UCSD-AML1 (cell line): ENCODE results near the gene TTC39B.
"Not testable (repeated sequence)": the region's sequence is repeated elsewhere in the genome, so short reads cannot be mapped to it uniquely, and the experiment has no call there.

Experiments
- DNase-seq: peaks from one replicate; lab custom pipeline; 2025; ENCODE audit not compliant: unreplicated experiment; lab: John Stamatoyannopoulos, UW

TTC39B gene

GRCh38 chr9:15268782-15269181 is 38.2 kb downstream of the TTC39B start:
- DNase-seq, result peak; percentile 61

DNA sequence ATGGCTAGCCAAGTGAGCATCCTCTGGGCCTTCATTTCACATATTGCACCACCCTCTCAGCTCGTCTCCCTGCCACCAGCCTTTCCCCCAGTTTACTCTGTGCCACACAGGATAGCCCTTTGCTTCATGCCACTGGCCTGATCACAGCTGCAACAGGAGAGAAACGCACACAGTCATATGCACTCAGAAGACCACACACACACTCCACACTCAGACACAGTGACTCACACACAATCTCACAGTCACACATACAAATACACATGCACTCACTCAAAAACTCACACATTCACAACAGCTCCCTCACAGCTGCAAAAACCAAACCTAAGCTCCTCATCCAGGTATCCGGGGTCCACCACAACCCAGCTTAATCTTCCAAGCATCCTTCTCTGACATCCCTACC is 38.7 kb downstream of the TTC39B start:
- peak; percentile 51 for DNase-seq

DNA sequence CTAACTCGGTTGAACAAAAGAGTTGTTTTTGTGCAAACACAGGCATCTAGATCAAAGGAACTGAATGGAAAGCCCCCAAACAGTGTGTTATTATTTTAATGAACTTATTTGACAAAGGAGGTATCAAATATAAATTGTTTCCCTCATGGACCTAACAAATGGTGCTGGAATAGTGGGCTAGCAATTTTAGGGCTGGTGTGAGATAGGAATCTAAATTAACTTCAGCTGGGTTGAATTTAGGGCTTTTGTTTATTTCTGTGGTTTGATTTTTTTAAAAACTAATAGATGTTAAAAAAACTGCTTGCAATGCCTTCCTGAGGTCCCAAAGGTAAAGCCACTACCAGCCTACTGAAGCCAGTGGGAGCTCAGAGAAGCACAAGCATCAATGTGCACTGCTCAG is 42.1 kb downstream of the TTC39B start:
- no peak for DNase-seq

DNA sequence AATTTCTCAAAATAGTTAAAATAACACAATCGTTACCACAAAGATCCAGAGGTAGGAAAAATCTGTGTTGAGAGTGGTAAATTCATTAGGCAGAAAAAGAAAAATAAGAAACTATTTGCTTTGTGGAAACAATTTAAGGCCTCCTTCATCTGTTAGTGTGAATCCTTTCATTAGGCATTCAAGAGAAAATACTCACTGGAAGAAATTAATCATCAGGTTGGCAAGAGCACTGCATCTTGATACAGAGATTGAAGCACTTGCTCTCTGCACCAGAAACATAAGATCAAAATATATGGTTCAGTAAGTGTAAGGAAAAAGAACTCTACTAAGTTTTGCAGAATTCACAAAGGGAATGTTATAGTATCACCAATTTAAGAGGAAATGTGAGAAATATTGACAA is 44.4 kb downstream of the TTC39B start:
- no peak for DNase-seq

- no peak for DNase-seq
Observed at GRCh38 chr9:15256426-15256825, 50.6 kb downstream of the TTC39B start.

DNA sequence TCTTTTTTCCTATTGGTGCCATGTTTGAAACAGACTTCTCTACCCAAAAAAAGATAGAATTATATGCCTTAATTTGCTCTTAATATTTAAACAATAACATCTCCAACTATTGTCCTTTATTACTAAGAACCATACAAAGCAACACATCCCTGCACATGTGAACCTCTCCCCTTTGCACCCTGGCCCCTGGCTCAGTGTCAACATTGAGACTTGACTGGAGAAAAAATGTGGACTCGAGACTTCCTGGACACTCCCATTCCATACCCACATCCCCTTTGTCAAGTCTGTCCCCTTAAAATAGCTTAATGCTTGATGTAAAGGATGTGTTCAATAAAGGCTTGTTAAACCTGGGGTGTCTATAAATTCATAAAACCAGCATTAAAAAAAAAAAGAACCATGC is 53.2 kb downstream of the TTC39B start:
- peak; percentile 22 for DNase-seq

DNA sequence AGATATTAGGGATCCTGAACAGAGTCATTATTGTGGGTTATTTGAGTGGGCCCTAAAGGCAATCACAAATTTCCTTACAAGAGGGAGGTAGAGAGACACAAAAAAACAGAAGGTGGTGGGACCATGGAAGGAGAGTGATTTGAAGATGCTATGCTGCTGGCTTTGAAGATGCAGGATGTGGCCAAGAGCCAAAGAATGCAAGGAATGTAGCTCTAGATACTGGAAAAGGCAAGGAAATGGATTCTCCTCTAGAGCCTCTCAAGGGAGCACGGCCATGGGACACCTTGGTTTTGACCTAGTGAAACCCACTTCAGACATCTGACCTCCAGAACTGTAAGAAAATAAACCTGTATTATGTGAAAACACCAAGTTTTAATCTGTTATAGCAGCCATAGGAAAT is 53.8 kb downstream of the TTC39B start:
- no peak for DNase-seq

GRCh38 chr9:15249981-15250380 is 57.0 kb downstream of the TTC39B start:
- DNase-seq, result no peak

DNA sequence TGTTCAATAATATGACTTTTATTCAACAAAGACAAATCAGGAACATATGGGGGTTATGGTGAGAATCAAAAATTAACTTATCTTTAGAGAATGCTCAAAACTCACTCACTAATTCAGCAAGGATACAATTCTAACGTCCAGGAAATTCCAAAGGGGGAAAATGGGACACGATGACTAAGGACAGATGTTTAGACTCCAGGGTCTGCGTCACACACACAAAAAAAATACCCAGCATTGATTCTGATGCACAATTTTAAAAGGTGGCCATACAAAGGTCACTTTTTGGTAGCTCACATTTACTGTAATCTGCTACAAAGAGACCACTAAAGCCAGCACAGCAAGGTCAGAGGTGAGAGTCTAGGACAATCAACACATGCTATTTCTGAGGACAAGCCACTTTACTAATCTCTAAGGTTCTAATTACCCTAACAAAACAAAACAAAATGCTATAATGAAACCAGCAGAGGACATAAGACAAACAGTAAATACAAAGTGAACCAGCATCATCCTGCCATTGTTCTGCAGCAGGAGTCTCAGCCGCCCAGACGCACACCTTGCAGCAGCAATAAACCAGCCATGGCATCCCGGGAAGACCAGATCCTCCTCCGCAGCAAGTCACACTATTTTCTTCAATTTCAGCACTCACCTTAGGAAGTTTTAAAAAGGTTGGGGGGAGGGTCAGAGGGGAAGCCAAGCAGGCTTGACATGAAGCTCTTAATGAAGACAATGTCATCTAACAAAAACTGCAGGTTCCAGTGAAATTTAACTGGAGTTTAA is 57.8 kb downstream of the TTC39B start:
- no peak for DNase-seq

DNA sequence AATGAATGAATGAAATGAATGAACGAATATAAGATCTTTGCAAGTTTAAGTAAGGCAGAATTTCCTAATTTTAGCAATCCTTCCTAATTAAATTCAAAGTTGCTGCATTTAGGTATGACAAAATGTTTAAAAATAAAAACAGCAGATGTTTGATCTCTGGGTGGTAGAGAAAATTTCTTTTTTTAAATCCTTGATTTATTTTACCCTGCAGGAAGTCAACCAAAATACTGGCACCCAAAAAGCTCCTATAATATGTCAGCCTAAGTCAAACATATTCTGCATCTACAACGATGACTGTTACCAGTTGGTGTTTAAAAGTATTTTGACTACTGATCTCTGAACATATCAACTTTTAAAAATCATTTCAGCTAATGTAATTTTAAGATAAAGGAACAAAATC is 58.4 kb downstream of the TTC39B start:
- no peak for DNase-seq

DNA sequence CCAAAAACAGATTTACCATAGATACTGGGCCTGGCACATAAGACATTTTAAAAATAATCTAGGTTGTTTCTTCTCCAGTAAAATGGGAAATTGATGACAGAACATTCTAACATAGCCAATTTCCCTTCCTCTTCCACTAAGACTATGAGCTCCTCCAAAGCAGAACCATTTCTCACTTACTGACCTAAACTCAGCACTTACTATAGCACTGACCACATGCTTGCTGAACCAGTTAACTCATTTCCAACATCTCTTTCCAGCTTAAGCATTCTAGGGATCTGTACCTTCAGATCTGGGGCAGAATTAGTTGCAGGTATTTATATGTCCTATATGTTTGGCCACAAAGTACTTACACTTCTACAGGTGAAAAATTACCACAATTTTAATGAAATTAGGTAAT is 58.9 kb downstream of the TTC39B start:
- no peak for DNase-seq

GRCh38 chr9:15246708-15247107 is 60.3 kb downstream of the TTC39B start:
- no peak for DNase-seq

GRCh38 chr9:15246243-15246642 is 60.8 kb downstream of the TTC39B start:
- DNase-seq, result no peak

GRCh38 chr9:15244001-15244441 is 63.0 kb downstream of the TTC39B start:
- no peak for DNase-seq

- no peak for DNase-seq
Observed at GRCh38 chr9:15243081-15243480, 63.9 kb downstream of the TTC39B start.

DNA sequence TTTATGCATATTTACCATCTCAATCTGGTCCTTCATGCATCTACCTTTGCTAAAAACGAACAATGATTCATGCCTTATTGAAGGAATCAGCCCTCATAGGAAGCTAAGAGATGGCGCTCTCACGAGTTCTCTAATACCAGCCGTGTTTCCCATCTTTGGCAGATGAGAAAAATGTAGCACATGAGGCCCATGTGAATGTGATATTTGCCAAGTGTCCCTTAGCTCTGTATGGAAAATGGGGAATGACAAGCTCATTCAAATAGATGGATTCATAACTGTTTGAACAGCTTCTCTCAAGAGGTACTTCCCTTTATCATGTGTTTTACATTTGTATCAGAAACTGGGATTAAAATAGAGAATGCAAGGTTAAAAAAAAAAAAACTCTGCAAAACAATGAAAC is 66.1 kb downstream of the TTC39B start:
- no peak for DNase-seq

- DNase-seq, result no peak
Observed at GRCh38 chr9:15239816-15240215, 67.2 kb downstream of the TTC39B start.

- DNase-seq, result no peak
Observed at GRCh38 chr9:15238646-15239045, 68.4 kb downstream of the TTC39B start.

DNA sequence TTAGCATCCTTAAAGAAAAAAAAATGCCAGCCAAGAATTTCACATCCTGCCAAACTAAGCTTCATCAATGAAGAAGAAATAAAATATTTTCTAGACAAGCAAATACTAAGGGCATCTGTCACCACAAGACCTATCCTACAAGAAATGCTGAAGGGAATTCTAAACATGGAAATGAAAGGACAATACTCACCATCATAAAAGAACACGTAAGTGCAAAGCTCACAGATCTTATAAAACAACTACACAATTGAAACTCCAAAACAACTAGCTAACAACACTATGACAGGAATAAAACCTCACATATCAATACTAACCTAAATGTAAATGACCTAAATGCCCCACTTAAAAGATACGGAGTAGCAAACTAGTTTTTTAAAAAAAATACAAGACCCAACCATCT is 71.4 kb downstream of the TTC39B start:
- DNase-seq, result no peak

- DNase-seq, result not testable (repeated sequence)
Observed at GRCh38 chr9:15233941-15234490, 73.0 kb downstream of the TTC39B start.

DNA sequence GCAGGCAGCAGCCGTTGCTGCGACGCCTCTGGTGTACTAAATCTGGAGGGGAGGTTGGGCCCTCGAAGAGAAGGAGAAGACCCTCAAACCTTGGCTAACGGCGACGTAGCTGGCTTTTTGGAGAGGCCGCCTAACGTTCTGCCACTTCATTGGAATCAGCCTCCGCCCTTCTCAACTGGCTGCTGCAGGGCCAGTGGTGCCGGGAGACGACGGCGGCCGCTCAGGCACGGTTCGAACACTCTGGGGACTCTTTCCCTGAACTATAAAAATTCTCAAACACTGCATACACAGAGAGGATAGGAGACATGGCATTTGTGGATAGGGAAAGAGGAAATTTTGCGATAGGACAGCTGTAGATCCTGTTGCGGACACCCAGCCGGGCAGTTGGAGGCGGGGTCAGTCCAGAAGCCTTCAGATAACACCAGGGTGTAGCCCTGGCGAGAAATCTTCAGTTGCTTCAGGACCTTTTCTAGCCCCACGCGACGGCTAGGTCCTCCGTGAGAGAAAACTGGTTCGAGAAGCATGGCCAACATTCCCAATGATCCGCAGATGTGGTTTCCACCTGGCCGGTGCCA is 74.2 kb downstream of the TTC39B start:
- DNase-seq, result not testable (repeated sequence)

GRCh38 chr9:15231788-15232635 is 75.0 kb downstream of the TTC39B start:
- peak; percentile 8 for DNase-seq
